Epithelial cell of esophagus (primary cell): Measurements from ENCODE around the gene IQSEC1.

Experiments
- DNase-seq: peaks from one replicate; pipeline ENCODE4 v3.0.0; 2010; ENCODE audit warnings: low read depth
- H3K4me3 ChIP-seq: 2 replicates; pipeline ENCODE4 v1.5.1; 2011; ENCODE audit warnings: mild to moderate bottlenecking, low read length, control low read depth
- TF ChIP-seq, protein P1 (sequence below): IDR thresholded peaks from 2 replicates; pipeline ENCODE4 v1.5.1; 2011; ENCODE audit warnings: low read depth, mild to moderate bottlenecking, low read length, control low read depth, inconsistent platforms; ENCODE audit not compliant: insufficient read depth; ENCODE audit errors: missing control alignments

IQSEC1 gene

DNA sequence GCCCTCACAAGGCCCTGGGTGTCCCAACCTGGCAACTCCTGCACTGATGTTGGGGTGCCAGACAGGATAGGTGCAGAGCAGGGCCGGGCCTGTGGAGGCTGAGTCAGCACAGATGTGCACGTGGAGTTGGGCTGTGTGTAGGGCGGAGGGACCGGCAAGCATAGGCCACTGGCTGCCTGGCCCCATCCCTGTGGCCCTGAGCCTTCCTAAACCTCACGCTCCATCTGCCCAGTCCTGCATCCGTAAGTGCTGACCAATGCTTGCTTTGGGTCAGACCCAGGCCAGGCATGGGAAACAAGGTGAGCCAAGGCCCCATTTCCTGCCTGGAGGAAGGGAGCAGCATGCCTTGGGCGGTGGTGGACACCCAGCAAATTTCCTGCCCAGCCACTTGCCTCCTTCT is 5.8 kb upstream of the IQSEC1 start:
- DNase-seq, result peak; percentile 41
- TF ChIP-seq, protein P1, sequence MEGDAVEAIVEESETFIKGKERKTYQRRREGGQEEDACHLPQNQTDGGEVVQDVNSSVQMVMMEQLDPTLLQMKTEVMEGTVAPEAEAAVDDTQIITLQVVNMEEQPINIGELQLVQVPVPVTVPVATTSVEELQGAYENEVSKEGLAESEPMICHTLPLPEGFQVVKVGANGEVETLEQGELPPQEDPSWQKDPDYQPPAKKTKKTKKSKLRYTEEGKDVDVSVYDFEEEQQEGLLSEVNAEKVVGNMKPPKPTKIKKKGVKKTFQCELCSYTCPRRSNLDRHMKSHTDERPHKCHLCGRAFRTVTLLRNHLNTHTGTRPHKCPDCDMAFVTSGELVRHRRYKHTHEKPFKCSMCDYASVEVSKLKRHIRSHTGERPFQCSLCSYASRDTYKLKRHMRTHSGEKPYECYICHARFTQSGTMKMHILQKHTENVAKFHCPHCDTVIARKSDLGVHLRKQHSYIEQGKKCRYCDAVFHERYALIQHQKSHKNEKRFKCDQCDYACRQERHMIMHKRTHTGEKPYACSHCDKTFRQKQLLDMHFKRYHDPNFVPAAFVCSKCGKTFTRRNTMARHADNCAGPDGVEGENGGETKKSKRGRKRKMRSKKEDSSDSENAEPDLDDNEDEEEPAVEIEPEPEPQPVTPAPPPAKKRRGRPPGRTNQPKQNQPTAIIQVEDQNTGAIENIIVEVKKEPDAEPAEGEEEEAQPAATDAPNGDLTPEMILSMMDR, result no peak
- no peak overlapping the region for H3K4me3 ChIP-seq

DNA sequence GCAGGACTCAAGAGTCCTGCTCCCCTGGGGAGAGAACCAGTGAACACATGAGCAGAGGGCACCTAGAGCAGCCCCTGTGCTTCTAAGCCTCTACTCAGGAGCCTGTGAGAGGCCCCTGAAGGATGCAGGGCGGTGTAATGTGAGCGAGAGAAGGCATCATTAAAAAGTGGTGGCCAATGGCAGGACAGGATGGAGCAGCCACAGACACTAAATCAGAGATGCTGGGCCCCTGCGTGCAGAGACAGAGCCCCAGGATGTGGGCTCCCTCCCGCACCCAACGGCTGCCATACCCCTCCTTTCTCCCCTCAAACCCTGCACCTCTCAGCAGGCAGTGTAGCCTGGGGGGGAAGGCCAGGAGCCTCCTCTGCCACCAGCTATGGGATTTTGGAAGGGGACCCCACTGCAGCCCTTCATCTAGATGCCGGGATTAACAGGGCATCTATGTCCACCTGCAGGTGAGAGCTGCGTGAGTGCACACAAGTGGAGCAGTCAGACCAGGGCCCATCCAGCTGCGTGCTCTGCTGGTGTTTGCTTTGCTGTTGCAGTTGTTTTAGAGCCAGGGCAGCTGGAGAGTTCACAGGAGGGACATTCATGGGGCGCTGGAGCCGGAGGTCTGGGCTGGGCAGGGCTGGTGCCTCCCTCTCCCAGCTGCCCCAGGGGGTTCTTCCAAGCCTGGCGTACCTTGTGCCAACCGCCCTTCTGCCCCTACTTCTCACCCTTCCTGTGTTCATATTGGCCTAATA is 5.1 kb upstream of the IQSEC1 start:
- no peak for DNase-seq
- TF ChIP-seq, protein P1, result no peak
- no peak overlapping the region for H3K4me3 ChIP-seq

DNA sequence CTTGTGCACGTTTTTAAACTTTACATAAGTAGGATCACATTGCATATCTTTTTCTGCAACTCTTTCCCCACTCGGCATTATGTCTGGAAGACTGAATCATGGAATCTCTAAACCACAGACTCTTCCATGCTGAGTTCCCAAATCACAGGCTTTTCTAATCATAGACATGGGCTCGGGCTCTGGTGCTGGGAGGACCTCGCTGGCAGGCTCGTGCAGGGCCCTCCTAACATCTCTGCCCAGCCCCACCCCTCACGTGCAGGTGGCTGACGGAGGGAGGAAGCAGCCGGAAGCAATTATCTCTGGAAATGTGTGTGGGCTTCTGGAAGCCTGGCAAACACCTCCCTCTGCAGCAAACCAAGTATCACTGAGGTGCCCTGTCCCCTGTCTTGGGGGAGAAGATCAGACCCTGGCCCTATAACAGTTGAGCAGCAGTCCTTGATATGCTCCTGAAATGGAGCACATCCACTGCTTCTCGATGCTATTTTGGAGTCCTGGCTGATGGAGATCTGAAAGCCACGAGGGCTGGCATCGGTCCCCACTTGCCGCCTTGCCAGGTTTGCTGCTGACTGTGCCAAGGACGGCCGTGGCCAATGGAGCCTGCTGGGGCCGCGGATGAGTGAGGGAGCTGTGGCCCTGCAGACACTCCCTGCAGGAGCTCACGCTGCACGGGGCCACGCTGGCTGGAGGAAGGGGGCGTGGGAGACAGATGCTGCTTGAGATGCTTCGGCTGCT is 4.4 kb upstream of the IQSEC1 start:
- TF ChIP-seq, protein P1, result no peak
- H3K4me3 ChIP-seq, result no peak overlapping the region
- DNase-seq, result peak; percentile 4

DNA sequence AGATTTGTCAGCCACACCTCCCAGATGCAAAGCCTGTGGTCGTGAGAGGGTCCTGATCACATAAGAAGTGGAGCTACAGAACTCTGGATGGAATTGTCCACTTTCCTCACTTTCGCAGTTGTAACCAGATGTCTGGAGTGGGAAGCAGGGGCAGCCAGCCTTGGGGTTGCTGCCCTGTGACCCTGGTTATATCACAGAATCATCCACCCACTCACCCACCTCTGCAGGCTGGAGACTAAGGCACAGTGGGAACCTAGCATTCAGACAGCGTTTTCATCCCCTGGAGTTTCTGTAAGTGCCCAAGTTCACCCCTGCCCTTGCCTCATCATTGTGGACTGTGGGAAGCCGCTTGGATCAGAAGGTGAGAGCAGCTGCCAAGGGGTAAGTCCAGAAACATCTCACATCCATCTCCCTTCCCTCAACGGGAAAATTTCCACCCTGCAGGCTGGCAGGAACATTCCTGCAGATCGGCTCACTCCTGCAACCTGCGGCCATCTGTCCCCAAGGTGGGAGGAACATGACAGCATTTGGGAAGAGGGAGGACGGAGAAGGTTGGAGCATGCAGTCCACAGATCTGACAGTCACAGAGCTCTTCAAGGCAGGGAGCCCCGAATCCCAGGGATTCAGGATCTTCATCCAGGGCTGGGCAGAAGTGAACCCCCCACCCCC is 2.9 kb upstream of the IQSEC1 start:
- TF ChIP-seq, protein P1, result no peak
- DNase-seq, result no peak
- no peak overlapping the region for H3K4me3 ChIP-seq

DNA sequence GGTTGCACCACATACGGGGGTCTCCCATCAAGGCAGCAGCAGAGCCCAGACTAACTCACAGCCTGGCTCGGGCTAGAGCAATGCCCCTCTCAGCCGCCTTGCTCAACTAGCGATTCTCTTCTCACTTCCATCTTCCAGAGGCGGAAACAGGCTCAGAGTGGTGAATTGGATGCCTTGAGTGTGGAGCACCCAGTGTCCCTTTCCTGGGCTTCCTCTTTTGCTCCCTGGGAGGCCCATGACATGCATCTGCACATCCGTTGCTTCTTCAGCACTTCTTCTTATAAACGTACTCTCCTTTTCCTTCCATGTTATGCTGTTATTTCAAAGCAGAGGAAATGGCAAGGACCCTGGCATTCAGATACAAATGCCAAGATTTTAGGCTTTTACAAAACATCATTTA is 2.1 kb upstream of the IQSEC1 start:
- no peak overlapping the region for H3K4me3 ChIP-seq
- TF ChIP-seq, protein P1, result no peak
- no peak for DNase-seq

DNA sequence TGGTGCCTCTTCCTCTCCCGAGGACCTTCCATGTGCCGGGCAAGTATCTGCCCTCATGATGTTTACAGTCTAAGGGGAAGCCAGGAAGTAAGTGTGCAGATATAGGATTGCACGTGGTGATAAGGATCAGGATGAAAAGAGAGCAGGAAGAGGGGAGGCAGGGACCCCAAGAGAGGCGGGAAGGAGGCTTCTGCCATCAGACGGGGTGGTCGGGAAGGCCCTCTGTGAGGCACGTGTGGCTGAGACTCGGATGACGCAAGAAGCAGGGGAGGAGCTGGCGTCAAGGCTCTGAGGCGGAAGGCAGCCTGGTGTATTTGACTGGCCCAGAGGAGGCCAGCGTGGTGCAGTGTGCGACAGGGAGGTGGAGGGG is 762 bp upstream of the IQSEC1 start:
- H3K4me3 ChIP-seq, result no peak overlapping the region
- DNase-seq, result no peak
- TF ChIP-seq, protein P1, result no peak
